Measurements from ENCODE around the gene TRANK1. TPM values are rescaled to one million over a fixed set of nuclear protein-coding genes. Genes with fewer than 3 reads are reported as not detected.

Gene TRANK1
- total RNA-seq, 2 donors from 2014 or later = 9.0 to 20.1 TPM

DNA sequence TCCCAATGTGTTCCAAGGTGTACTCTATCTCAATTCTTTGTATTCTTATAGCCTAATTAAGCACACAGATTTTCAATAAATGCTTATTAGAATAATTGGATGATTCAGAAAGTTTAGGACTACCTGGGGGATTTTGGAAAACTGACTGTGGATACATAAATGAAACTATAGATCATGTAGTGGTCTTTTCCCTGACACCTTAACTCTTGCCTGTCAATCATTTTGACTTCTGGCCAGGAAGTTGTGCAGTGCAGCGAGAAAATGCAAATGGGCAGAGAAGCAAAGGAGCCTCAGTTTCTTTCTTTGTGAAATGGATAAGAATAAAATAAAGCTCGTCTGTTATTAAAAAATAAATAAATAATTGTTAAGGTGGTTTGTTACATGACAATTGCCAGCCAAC lies 133.1 kb downstream of the TRANK1 start:
- H3K27me3 Mint-ChIP-seq (ENCODE audit: insufficient read depth) = no peaks in the 10 kb centered on the region
- H3K9ac ChIP-seq (ENCODE audit: extremely low read depth, low read length, poor library complexity, severe bottlenecking) = no peak overlapping the region
- no peak overlapping the region for H3K27ac ChIP-seq (ENCODE audit: low read depth, low read length)
- H3K4me1 ChIP-seq (ENCODE audit: control insufficient read depth, insufficient read depth, low read length) = no peaks in the 10 kb centered on the region
- H3K4me3 Mint-ChIP-seq = no peak overlapping the region
- H3K36me3 ChIP-seq (ENCODE audit: control insufficient read depth, insufficient read depth, low read length) = no peaks in the 10 kb centered on the region
- 87% methylated on average over 2 of the region's 2 CpGs; no CpG with 5 or more reads in 1 of the 2 experiments for WGBS, 2 experiments (ENCODE audit: insufficient coverage in 1 of 2, insufficient read length in 1 of 2)
- H3K9me3 ChIP-seq (ENCODE audit: control insufficient read depth, low read length) = no peaks in the 10 kb centered on the region
- H3K9me3 Mint-ChIP-seq = no peaks in the 10 kb centered on the region
- DNase-seq = no peak
- no peaks in the 10 kb centered on the region for H3K27me3 ChIP-seq (ENCODE audit: control insufficient read depth, insufficient read depth, low read length, poor library complexity, severe bottlenecking)
- TF ChIP-seq, protein P1, sequence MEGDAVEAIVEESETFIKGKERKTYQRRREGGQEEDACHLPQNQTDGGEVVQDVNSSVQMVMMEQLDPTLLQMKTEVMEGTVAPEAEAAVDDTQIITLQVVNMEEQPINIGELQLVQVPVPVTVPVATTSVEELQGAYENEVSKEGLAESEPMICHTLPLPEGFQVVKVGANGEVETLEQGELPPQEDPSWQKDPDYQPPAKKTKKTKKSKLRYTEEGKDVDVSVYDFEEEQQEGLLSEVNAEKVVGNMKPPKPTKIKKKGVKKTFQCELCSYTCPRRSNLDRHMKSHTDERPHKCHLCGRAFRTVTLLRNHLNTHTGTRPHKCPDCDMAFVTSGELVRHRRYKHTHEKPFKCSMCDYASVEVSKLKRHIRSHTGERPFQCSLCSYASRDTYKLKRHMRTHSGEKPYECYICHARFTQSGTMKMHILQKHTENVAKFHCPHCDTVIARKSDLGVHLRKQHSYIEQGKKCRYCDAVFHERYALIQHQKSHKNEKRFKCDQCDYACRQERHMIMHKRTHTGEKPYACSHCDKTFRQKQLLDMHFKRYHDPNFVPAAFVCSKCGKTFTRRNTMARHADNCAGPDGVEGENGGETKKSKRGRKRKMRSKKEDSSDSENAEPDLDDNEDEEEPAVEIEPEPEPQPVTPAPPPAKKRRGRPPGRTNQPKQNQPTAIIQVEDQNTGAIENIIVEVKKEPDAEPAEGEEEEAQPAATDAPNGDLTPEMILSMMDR (conservative IDR thresholded peaks at IDR 0.05) = no peak
- peaks cover 2% of the 10 kb centered on the region for H3K4me1 Mint-ChIP-seq
- no peaks in the 10 kb centered on the region for H3K36me3 Mint-ChIP-seq (ENCODE audit: low read depth)
- no peak overlapping the region for H3K4me3 ChIP-seq (ENCODE audit: low read length)
- no peak overlapping the region for H3K27ac Mint-ChIP-seq

DNA sequence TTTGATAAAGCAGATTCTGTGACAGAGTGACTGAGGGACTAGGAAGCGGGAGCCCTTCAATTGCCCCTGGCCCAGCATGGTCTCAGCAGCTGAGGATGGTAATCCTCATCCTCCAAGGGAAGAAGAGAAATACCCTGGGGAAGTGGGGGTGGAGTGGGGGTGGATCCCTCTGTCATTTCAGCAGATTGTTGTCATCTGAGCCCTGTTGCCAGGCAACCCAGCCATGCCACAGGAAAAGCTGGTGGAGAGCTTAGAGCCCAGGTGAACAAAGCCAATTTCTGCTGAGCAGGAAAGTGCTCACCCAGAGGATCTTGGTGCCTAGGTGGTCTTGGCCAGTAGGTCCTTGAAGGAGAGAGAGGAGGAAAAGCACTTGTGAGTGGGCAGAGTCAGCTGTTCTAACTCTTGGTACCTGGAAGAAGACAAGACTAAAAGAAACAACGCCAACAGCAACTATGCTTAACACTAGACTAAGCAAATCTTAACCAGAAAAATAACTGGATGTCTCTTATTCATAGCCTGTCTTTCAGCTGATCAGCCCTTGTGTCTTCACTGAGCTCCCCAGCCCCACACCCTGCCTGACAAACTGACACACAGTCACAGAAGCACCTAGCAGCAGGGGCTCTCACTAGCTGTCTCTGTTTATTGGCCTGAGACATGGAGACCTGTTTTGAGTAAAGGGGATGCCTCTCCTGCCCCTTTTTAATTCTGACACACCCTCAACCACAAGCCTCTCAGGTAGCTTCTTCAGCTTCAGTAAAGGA lies 140.4 kb downstream of the TRANK1 start:
- Mint-ChIP-seq H3K36me3 (ENCODE audit: low read depth) (no peaks in the 10 kb centered on the region), H3K27ac (no peak overlapping the region), H3K27me3 (ENCODE audit: insufficient read depth) (no peaks in the 10 kb centered on the region), H3K9me3 (peaks cover 16% of the 10 kb centered on the region), H3K4me3 (no peak overlapping the region), H3K4me1 (no peaks in the 10 kb centered on the region)
- TF ChIP-seq, protein P1 (conservative IDR thresholded peaks at IDR 0.05) = no peak
- peak; percentile 62 for DNase-seq
- H3K27ac ChIP-seq (ENCODE audit: low read depth, low read length) = no peak overlapping the region
- 78 to 94% methylated on average over 2 of the region's 2 CpGs for WGBS, 2 experiments (ENCODE audit: insufficient coverage in 1 of 2, insufficient read length in 1 of 2)
- H3K27me3 ChIP-seq (ENCODE audit: control insufficient read depth, insufficient read depth, low read length, poor library complexity, severe bottlenecking) = no peaks in the 10 kb centered on the region
- no peaks in the 10 kb centered on the region for H3K4me1 ChIP-seq (ENCODE audit: control insufficient read depth, insufficient read depth, low read length)
- peaks cover 18% of the 10 kb centered on the region for H3K9me3 ChIP-seq (ENCODE audit: control insufficient read depth, low read length)
- H3K36me3 ChIP-seq (ENCODE audit: control insufficient read depth, insufficient read depth, low read length) = no peaks in the 10 kb centered on the region
- H3K4me3 ChIP-seq (ENCODE audit: low read length) = no peak overlapping the region
- H3K9ac ChIP-seq (ENCODE audit: extremely low read depth, low read length, poor library complexity, severe bottlenecking) = no peak overlapping the region

DNA sequence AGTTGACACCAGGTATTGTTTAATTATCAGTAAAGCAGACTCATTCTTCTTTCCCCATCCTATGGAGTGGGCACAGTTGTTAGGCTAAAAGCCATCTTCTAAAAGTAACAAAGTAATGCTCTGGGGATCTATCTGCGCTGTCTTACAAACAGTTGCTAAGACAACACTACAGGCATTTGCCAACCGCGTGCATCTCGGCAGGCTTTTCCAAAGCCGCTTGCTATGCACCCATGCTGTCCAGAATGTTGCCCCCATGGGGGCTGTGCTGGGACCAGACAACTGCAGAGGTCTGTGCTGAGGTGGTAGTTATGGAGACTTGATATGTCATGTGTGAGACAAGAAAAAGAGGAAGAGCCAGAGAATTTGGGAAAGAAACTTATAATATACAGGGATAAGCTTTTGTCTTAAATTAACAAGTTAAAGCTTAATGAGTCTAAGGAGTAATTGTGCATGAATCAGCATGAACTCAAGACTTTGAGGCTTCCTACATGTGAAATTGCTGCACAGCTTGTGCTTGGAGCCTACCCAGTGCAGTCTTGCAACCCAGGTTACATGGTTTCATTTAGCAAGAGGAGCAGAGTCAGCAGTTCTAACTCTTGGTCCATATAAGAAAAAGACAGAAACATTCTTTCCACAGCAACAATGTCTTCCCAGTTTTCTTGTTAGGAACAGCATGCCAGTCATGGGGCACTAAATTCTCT lies 141.6 kb downstream of the TRANK1 start:
- Histone ChIP-seq H3K9ac (ENCODE audit: extremely low read depth, low read length, poor library complexity, severe bottlenecking) (no peak overlapping the region), H3K4me3 (ENCODE audit: low read length) (no peak overlapping the region), H3K36me3 (ENCODE audit: control insufficient read depth, insufficient read depth, low read length) (no peaks in the 10 kb centered on the region), H3K9me3 (ENCODE audit: control insufficient read depth, low read length) (peaks cover 18% of the 10 kb centered on the region), H3K27ac (ENCODE audit: low read depth, low read length) (no peak overlapping the region), H3K4me1 (ENCODE audit: control insufficient read depth, insufficient read depth, low read length) (no peaks in the 10 kb centered on the region), H3K27me3 (ENCODE audit: control insufficient read depth, insufficient read depth, low read length, poor library complexity, severe bottlenecking) (no peaks in the 10 kb centered on the region)
- no peak overlapping the region for H3K4me3 Mint-ChIP-seq
- peaks cover 18% of the 10 kb centered on the region for H3K9me3 Mint-ChIP-seq
- H3K27ac Mint-ChIP-seq = no peak overlapping the region
- peak; percentile 14 for DNase-seq
- TF ChIP-seq, protein P1 (conservative IDR thresholded peaks at IDR 0.05) = no peak
- H3K4me1 Mint-ChIP-seq = no peaks in the 10 kb centered on the region
- H3K36me3 Mint-ChIP-seq (ENCODE audit: low read depth) = no peaks in the 10 kb centered on the region
- WGBS, 2 experiments (ENCODE audit: insufficient coverage in 1 of 2, insufficient read length in 1 of 2) = 96 to 98% methylated on average over 5 of the region's 5 CpGs
- no peaks in the 10 kb centered on the region for H3K27me3 Mint-ChIP-seq (ENCODE audit: insufficient read depth)
